SK-N-SH treated with all-trans-retinoic acid at 6 μM for 48 hours (cell line): Measurements from ENCODE around the gene EVC.

Experiments used
- ATAC-seq: fragments of 200-7000 bp; cut with Tn5 transposase; 3 replicates; pipeline ENCODE4 v1.9.1; 2020; ENCODE audit warnings: mild to moderate bottlenecking, moderate library complexity
- ARNTL ChIP-seq: fragments of 450-650 bp; formaldehyde crosslinking; IDR thresholded peaks from 2 replicates; pipeline ENCODE4 v1.5.0; 2020; ENCODE audit warnings: low read depth, mild to moderate bottlenecking, moderate library complexity, borderline replicate concordance
- CREB5 ChIP-seq: fragments of 250-450 bp; sonication (Bioruptor Pico); IDR thresholded peaks from 2 replicates; pipeline ENCODE4 v1.5.1; 2020; ENCODE audit warnings: low read depth, mild to moderate bottlenecking, moderate library complexity
- GLIS3 ChIP-seq: fragments of 250-450 bp; sonication (Bioruptor Pico); IDR thresholded peaks from 2 replicates; pipeline ENCODE4 v1.5.0; 2020; ENCODE audit warnings: mild to moderate bottlenecking, moderate library complexity
- ISL1 ChIP-seq: fragments of 250-450 bp; sonication (Bioruptor Pico); IDR thresholded peaks from 2 replicates; pipeline ENCODE4 v2.1.2; 2022; ENCODE audit warnings: mild to moderate bottlenecking, moderate library complexity
- OSR1 ChIP-seq: fragments of 250-450 bp; sonication (Bioruptor Pico); IDR thresholded peaks from 2 replicates; pipeline ENCODE4 v1.8.0; 2022; ENCODE audit warnings: moderate library complexity, mild to moderate bottlenecking, inconsistent platforms
- PATZ1 ChIP-seq: fragments of 250-450 bp; sonication (Bioruptor Pico); IDR thresholded peaks from 2 replicates; pipeline ENCODE4 v1.8.0; 2020; ENCODE audit warnings: mild to moderate bottlenecking, moderate library complexity, borderline replicate concordance
- PPARA ChIP-seq: fragments of 250-450 bp; sonication (Bioruptor Pico); IDR thresholded peaks from 2 replicates; pipeline ENCODE4 v1.5.0; 2020; ENCODE audit warnings: mild to moderate bottlenecking, borderline replicate concordance
- RARB ChIP-seq: fragments of 250-450 bp; sonication (Bioruptor Pico); IDR thresholded peaks from 2 replicates; pipeline ENCODE4 v1.8.0; 2021; ENCODE audit warnings: mild to moderate bottlenecking, moderate library complexity
- SNAI2 ChIP-seq: fragments of 250-450 bp; sonication (Bioruptor Pico); IDR thresholded peaks from 2 replicates; pipeline ENCODE4 v1.5.0; 2020; ENCODE audit warnings: mild to moderate bottlenecking, moderate library complexity
- TCF4 ChIP-seq: fragments of 250-450 bp; sonication (Bioruptor Pico); IDR thresholded peaks from 2 replicates; pipeline ENCODE4 v1.8.0; 2021; ENCODE audit warnings: mild to moderate bottlenecking, moderate library complexity, borderline replicate concordance
- TOX ChIP-seq: fragments of 250-450 bp; sonication (Bioruptor Pico); IDR thresholded peaks from 2 replicates; pipeline ENCODE4 v1.8.0; 2021; ENCODE audit warnings: mild to moderate bottlenecking, moderate library complexity, borderline replicate concordance
- ZC3H10 ChIP-seq: fragments of 250-450 bp; sonication (Bioruptor Pico); IDR thresholded peaks from 2 replicates; pipeline ENCODE4 v1.5.1; 2021; ENCODE audit warnings: mild to moderate bottlenecking, moderate library complexity
- ZFP3 ChIP-seq: fragments of 250-450 bp; sonication (Bioruptor Pico); IDR thresholded peaks from 2 replicates; pipeline ENCODE4 v1.5.0; 2020; ENCODE audit warnings: mild to moderate bottlenecking, moderate library complexity
- ZFP30 ChIP-seq: fragments of 450-650 bp; formaldehyde crosslinking; IDR thresholded peaks from 2 replicates; pipeline ENCODE4 v1.5.0; 2022; ENCODE audit warnings: mild to moderate bottlenecking, moderate library complexity
- ZNF565 ChIP-seq: fragments of 450-650 bp; formaldehyde crosslinking; conservative IDR thresholded peaks from 2 replicates; pipeline ENCODE4 v1.5.0; 2020; ENCODE audit warnings: low read depth, mild to moderate bottlenecking, moderate library complexity
- ZNF70 ChIP-seq: fragments of 450-650 bp; formaldehyde crosslinking; IDR thresholded peaks from 2 replicates; pipeline ENCODE4 v1.5.0; 2020; ENCODE audit warnings: mild to moderate bottlenecking, moderate library complexity
- ZNF8 ChIP-seq: fragments of 450-650 bp; formaldehyde crosslinking; IDR thresholded peaks from 2 replicates; pipeline ENCODE4 v1.5.0; 2020; ENCODE audit warnings: mild to moderate bottlenecking, moderate library complexity
- TF ChIP-seq, protein P1 (sequence below): fragments of 250-450 bp; sonication (Bioruptor Pico); IDR thresholded peaks from 2 replicates; pipeline ENCODE4 v1.5.1; 2021; ENCODE audit warnings: mild to moderate bottlenecking, moderate library complexity
- TF ChIP-seq, protein P2 (sequence below): fragments of 250-450 bp; sonication (Bioruptor Pico); IDR thresholded peaks from 2 replicates; pipeline ENCODE4 v1.8.0; 2021; ENCODE audit warnings: low read depth, mild to moderate bottlenecking, moderate library complexity, borderline replicate concordance

The EVC gene

GRCh38 chr4:5784960-5785611, 74.1 kb downstream of the EVC start:
- TF ChIP-seq ISL1 (no peak), TCF4 (CRISPR knock-in tag) (no peak), ZC3H10 (CRISPR knock-in tag) (no peak), ZFP3 (CRISPR knock-in tag) (no peak), ARNTL (no peak), SNAI2 (CRISPR knock-in tag) (no peak), ZNF8 (CRISPR knock-in tag) (no peak), RARB (CRISPR knock-in tag) (no peak), CREB5 (CRISPR knock-in tag) (no peak), PPARA (CRISPR knock-in tag) (no peak)
- TF ChIP-seq, protein P1, sequence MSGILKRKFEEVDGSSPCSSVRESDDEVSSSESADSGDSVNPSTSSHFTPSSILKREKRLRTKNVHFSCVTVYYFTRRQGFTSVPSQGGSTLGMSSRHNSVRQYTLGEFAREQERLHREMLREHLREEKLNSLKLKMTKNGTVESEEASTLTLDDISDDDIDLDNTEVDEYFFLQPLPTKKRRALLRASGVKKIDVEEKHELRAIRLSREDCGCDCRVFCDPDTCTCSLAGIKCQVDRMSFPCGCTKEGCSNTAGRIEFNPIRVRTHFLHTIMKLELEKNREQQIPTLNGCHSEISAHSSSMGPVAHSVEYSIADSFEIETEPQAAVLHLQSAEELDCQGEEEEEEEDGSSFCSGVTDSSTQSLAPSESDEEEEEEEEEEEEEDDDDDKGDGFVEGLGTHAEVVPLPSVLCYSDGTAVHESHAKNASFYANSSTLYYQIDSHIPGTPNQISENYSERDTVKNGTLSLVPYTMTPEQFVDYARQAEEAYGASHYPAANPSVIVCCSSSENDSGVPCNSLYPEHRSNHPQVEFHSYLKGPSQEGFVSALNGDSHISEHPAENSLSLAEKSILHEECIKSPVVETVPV (CRISPR knock-in tag), result no peak
- TF ChIP-seq, protein P2, sequence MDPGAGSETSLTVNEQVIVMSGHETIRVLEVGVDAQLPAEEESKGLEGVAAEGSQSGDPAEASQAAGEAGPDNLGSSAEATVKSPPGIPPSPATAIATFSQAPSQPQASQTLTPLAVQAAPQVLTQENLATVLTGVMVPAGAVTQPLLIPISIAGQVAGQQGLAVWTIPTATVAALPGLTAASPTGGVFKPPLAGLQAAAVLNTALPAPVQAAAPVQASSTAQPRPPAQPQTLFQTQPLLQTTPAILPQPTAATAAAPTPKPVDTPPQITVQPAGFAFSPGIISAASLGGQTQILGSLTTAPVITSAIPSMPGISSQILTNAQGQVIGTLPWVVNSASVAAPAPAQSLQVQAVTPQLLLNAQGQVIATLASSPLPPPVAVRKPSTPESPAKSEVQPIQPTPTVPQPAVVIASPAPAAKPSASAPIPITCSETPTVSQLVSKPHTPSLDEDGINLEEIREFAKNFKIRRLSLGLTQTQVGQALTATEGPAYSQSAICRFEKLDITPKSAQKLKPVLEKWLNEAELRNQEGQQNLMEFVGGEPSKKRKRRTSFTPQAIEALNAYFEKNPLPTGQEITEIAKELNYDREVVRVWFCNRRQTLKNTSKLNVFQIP, result no peak
- ATAC-seq, result no peak

- no peak for ATAC-seq
- TF ChIP-seq GLIS3, result no peak
- TF ChIP-seq, protein P2, result no peak
- TF ChIP-seq OSR1, result no peak
These were observed 75.0 kb downstream of the EVC start for GRCh38 chr4:5785806-5786680.

GRCh38 chr4:5787311-5787710, 76.3 kb downstream of the EVC start:
- no peak for TF ChIP-seq TCF4 (CRISPR knock-in tag)
- no peak for TF ChIP-seq ZFP30 (CRISPR knock-in tag)
- TF ChIP-seq, protein P2, result no peak
- no peak for TF ChIP-seq ZFP3 (CRISPR knock-in tag)
- no peak for TF ChIP-seq CREB5 (CRISPR knock-in tag)
- no peak for TF ChIP-seq PPARA (CRISPR knock-in tag)
- no peak for TF ChIP-seq ZNF70
- no peak for TF ChIP-seq ZC3H10 (CRISPR knock-in tag)
- TF ChIP-seq SNAI2 (CRISPR knock-in tag), result no peak
- TF ChIP-seq PATZ1 (CRISPR knock-in tag), result no peak
- no peak for TF ChIP-seq TOX (CRISPR knock-in tag)
- no peak for TF ChIP-seq ZNF565 (CRISPR knock-in tag)
- ATAC-seq, result no peak
